ENCODE measurements around the gene MGLL.

DNA sequence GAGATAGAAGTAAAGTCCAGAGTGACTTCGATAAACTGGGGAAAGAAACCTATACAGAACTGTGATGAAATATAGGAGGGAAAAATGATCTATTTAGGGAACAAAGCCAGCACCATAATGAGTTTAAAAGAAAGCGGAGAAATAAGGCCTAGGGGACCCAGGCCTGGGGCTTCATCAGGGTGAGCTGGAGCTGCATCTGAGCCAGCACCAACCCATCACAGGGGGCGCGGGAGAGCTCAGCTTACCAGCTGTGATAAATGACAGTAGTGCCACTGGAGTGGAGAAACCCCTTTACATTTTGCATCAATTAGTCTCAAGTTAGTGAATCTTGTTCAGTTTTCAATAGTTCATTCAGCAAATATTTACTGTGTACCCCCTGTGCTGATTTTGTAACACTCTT, 172.1 kb downstream of the MGLL start:
- TF ChIP-seq, protein P1, sequence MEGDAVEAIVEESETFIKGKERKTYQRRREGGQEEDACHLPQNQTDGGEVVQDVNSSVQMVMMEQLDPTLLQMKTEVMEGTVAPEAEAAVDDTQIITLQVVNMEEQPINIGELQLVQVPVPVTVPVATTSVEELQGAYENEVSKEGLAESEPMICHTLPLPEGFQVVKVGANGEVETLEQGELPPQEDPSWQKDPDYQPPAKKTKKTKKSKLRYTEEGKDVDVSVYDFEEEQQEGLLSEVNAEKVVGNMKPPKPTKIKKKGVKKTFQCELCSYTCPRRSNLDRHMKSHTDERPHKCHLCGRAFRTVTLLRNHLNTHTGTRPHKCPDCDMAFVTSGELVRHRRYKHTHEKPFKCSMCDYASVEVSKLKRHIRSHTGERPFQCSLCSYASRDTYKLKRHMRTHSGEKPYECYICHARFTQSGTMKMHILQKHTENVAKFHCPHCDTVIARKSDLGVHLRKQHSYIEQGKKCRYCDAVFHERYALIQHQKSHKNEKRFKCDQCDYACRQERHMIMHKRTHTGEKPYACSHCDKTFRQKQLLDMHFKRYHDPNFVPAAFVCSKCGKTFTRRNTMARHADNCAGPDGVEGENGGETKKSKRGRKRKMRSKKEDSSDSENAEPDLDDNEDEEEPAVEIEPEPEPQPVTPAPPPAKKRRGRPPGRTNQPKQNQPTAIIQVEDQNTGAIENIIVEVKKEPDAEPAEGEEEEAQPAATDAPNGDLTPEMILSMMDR (IDR thresholded peaks at IDR 0.05; ENCODE audit: low read depth, low read length, missing input control): no peak
- no peak for TF ChIP-seq HNF4G (IDR thresholded peaks at IDR 0.05)
